CD4-positive, alpha-beta T cell treated with Interferon gamma for 1 hour (primary cell): ENCODE data around the gene VPS9D1.
"Not testable (repeated sequence)": the region's sequence is repeated elsewhere in the genome, so short reads cannot be mapped to it uniquely, and the experiment has no call there.

Experiments used
- DNase-seq: peaks from one replicate; pipeline ENCODE4 v3.0.0-alpha.2; 2020

Gene VPS9D1

DNA sequence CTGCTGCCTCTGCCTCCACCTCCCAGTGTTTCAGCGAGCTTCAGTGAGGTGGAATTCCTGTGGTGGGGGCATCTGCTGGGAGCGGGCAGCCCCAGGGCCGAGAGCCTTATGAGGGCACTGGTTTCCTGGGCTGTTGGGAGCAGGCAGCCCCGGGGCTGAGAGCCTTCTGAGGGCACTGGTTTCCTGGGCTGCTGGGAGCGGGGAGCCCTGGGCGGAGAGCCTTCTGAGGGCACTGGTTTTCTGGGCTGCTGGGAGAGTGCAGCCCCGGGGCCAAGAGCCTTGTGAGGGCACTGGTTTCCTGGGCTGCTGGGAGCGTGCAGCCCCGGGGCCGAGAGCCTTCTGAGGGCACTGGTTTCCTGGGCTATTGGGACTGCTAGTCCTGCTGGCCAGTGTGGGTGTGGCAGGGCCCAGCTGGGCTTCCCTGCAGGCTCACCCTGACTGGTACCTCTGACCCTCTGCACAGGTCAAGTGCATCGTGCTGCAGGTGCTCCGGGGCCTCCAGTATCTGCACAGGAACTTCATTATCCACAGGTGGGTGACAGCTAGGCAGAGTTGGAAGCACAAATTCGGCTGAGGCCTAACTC, 28.6 kb downstream of the VPS9D1 start:
- DNase-seq, result no peak

DNA sequence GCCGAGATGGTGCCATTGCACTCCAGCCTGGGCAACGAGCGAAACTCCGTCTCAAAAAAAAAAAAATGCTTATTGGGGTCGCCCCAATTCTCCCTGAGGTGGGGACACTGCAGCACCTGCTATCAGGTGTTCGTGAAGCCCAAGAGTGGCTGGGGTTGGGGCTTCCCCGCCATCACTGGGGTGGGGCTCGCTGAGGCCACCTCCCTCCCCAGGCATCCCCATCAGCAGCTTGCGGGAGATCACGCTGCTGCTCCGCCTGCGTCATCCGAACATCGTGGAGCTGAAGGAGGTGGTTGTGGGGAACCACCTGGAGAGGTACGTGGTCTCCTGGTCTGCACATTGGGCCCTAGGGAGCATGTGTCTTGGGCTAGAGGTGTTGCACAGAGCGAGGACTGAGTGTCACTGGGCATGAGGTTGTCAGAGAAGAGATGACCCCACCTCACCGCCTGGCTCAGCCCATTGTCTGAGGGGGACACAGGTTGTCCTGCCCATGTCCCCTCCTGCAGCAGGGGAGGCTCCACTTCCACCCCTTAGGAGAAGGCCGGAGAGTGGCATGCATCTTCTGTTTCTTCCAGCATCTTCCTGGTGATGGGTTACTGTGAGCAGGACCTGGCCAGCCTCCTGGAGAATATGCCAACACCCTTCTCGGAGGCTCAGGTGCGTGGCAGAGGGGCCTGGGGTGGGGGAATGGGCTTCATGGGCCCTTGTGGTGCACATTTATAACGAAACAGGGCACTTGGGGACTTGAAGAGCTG, 29.3 kb downstream of the VPS9D1 start:
- no peak for DNase-seq

- DNase-seq, result no peak
Observed at GRCh38 chr16:89690392-89690901, 30.3 kb downstream of the VPS9D1 start.

GRCh38 chr16:89689621-89690020, 31.1 kb downstream of the VPS9D1 start:
- not testable (repeated sequence) for DNase-seq

GRCh38 chr16:89689142-89689541, 31.6 kb downstream of the VPS9D1 start:
- DNase-seq, result no peak

- DNase-seq, result no peak
Observed at GRCh38 chr16:89688395-89688794, 32.3 kb downstream of the VPS9D1 start.

GRCh38 chr16:89687092-89687940, 33.4 kb downstream of the VPS9D1 start:
- no peak for DNase-seq

DNA sequence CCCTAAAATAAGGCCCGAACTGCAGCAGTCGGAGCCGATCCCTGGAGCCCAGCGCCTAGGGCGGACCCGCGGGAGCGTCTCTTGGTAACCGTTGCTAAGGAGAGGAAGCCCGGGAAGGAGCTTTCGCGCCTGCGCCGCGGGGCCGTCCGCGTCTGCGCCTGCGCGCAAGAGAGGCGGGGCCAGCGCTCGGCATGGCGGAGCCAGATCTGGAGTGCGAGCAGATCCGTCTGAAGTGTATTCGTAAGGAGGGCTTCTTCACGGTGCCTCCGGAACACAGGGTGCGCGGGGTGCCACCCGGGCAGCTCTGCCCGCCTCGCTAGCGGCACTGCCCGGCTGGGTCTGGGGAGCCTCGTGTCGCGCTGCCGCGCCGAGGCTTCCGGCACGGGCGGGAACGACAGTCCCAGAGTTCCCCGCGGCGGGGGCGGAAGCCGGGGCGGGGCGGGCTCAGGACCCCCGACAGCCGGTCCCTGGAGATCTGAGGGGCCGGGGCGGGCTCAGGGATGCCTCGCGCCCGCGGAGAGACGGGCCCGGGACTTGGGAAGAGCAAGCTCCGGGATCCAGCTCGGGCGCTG, 34.1 kb downstream of the VPS9D1 start, which contains the start of gene CDK10:
CDK10 (plus strand) TSS at position 170 of the 572 bp plus-strand sequence; CDS start at position 192, 22 bp downstream.
- DNase-seq, result peak; percentile 86

- no peak for DNase-seq
Observed at GRCh38 chr16:89685916-89686315, 34.8 kb downstream of the VPS9D1 start.

- DNase-seq, result no peak
Observed at GRCh38 chr16:89678258-89678657, 42.4 kb downstream of the VPS9D1 start.

DNA sequence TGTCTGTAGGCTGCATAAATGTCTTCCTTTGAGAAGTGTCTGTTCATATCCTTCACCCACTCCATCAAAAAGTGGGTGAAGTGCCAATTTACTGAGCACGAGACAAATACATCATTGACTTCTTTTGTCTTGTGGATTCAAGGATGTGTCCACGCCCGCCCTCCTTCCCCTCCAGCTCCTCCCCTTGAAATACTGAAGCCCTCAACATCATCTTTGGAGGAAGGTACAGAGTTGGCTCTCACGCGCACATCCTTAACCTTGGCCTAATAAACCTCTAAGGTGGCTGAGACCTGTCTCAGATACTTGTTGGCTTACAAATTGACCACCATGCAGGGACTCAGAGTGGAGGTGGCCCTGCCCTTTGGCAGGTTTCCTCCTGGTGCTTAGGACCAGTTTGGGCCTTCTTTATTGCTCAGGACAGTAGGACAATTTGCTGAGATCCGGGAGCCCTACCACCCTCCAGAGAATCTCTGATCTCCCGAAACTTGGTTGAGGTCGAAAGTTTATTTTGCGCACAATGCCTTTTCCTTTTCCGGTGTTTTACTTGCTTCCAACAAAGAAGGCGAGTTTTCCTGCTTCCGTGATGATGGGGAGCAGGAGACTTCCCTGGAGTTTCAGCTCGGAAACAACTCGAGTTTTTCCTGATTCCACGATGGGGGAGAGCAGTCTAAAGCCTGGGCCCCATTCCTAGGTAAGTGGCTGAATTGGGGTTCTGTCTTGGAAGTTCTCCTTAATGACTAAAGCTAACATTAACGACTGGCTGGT, 48.3 kb downstream of the VPS9D1 start:
- no peak for DNase-seq

DNA sequence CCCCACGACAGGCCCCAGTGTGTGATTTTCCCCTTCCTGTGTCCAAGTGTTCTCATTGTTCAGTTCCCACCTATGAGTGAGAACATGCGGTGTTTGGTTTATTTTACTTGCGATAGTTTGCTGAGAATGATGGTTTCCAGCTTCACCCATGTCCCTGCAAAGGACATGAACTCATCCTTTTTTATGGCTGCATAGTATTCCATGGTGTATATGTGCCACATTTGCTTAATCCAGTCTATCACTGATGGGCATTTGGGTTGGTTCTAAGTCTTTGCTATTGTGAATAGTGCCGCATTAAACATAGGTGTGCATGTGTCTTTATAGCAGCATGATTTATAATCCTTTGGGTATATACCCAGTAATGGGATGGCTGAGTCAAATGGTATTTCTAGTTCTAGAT, 49.1 kb downstream of the VPS9D1 start:
- not testable (repeated sequence) for DNase-seq

- DNase-seq, result no peak
Observed at GRCh38 chr16:89670496-89671431, 49.9 kb downstream of the VPS9D1 start.

DNA sequence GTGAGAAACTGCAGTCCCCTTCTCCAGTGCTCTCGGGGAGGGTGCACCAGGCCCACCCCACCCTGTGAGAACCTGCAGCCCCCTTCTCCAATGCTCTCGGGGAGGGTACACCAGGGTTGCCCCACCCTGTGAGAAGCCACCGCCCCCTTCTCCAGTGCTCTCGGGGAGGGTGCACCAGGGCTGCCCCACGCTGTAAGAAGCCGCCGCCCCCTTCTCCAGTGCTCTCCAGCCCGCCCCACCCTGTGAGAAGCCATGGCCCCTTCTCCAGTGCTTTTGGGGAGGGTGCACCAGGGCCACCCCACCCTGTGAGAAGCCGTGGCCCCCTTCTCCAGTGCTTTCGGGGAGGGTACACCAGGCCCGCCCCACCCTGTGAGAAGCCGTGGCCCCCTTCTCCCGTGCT, 50.9 kb downstream of the VPS9D1 start:
- no peak for DNase-seq

DNA sequence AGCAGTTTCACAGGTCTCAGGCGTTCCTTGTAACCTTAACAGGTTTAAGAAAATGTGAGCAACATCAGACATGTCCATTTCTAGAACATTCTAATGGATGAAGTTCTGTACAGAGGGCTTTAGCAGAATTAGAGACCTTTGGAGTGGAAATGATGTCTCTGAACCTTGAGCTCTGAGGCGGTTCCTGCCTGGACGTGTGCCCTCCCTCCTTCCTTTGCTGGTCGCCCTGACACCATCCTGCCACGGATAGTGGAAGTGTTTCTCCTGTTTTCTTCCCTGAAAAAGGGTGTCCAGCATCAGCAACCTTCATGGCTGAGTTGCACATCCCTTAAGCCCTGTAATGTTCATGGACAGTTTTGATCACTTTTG, 51.9 kb downstream of the VPS9D1 start:
- DNase-seq, result no peak

- DNase-seq, result no peak
Observed at GRCh38 chr16:89667633-89668032, 53.1 kb downstream of the VPS9D1 start.

- DNase-seq, result not testable (repeated sequence)
Observed at GRCh38 chr16:89667000-89667399, 53.7 kb downstream of the VPS9D1 start.

DNA sequence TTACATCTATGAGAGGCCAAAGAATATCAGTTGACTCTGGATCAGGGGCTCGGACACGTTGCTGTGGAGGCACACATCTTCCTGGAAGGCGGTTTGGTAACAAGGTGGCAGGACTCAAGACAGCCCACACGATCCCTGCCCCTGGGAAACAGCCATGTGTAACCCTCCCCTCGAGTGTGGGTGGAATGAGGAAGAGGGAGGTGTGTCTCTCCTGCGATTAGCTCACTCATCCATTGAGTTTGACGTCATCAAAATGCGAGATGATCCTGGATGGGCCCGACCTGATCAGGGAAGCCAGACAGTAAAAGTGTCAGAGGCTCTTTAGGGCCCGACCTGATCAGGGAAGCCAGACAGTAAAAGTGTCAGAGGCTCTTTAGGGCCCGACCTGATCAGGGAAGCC, 56.5 kb downstream of the VPS9D1 start:
- DNase-seq, result not testable (repeated sequence)

GRCh38 chr16:89661215-89661614, 59.5 kb downstream of the VPS9D1 start:
- no peak for DNase-seq

GRCh38 chr16:89660146-89660545, 60.6 kb downstream of the VPS9D1 start:
- no peak for DNase-seq

DNA sequence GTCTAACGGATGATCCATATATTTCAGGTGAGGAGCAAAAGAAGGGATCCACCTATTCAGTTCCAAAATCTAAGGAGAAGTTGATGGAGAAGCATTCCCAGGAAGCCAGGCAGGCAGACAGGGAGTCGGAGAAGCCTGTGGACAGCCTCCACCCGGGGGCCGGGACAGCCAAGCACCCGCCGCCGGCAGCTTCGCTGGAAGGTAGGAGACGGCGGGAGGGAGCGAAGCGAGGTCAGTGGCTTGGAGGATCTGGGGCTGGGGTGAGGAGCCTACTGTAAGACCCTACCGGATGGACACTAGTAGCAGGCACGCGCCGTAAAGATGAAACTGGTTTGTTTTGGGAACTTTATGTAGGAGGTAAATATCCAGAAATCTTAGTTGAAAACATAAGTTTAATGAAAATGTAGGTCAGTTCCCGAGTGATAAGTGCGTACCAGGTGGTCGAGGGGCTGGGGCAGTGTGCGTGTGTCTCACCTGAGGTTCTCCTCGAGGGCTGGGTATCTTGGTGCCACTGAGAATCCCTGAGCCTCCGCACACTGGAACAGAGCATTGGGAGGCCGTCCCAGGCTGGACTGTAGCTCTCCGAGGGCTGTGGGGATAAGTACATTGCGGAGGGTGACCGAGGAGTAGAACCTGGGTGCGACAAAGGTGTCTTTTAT, 62.3 kb downstream of the VPS9D1 start:
- DNase-seq, result no peak
